Myometrial cell (primary cell): ENCODE measurements around the gene IDS. TPM values are rescaled to one million over a fixed set of nuclear protein-coding genes. Genes with fewer than 3 reads are reported as not detected.

ENCODE experiments used
- total RNA-seq: library from RNA; depleted of rRNA; stranded (reverse); fragments of >200 nt; gene quantifications from 2 replicates; pipeline ENCODE4 v1.2.3, GENCODE V29; 2015

Gene IDS
- total RNA-seq = 20.2 and 40.1 TPM in 2 replicates

GRCh38 chrX:149504915-149505651 lies at the start of gene IDS:
Gene IDS (minus strand): TSS chrX:149505306. CDS start chrX:149505137, 169 bp downstream.

GRCh38 chrX:149549701-149550100 lies 44.6 kb upstream of the IDS start, which contains the start of gene HSFX3:
Gene HSFX3 (minus strand): TSS chrX:149549924. CDS start chrX:149549852, 72 bp downstream.

GRCh38 chrX:149540621-149541520 lies 35.8 kb upstream of the IDS start, which contains the start of gene EOLA1:
Gene EOLA1 (plus strand): TSS chrX:149541012. CDS start chrX:149545631, 4,619 bp downstream.

Other genes starting within 250 kb of the IDS start
- gene EOLA1, start 35.7 kb upstream of the IDS start, total RNA-seq = 8.9 and 14.4 TPM in 2 replicates
- gene HSFX3, start 44.6 kb upstream of the IDS start, total RNA-seq = not detected in 2 replicates
- not detected in 2 replicates for gene MAGEA9B, start 82.2 kb upstream of the IDS start, total RNA-seq
- gene HSFX2, start 90.0 kb upstream of the IDS start, total RNA-seq = not detected in 2 replicates
- 9.8 and 12.2 TPM in 2 replicates for gene TMEM185A, start 126.5 kb upstream of the IDS start, total RNA-seq
- not detected in 2 replicates for gene MAGEA11, start 206.8 kb upstream of the IDS start, total RNA-seq